GM10266 (cell line): ENCODE results near the gene ACOT11.

Experiments
- DNase-seq: peaks from one replicate; pipeline ENCODE4 v3.0.0; 2012; ENCODE audit errors: extremely low spot score
- CTCF ChIP-seq: IDR thresholded peaks from 2 replicates; pipeline ENCODE4 v1.5.1; 2012; ENCODE audit warnings: mild to moderate bottlenecking, low read depth; ENCODE audit not compliant: control insufficient read depth, insufficient read depth; ENCODE audit errors: missing control alignments

Gene ACOT11

GRCh38 chr1:54658164-54658913 is 110.3 kb downstream of the ACOT11 start:
- TF ChIP-seq CTCF, result no peak
- no peak for DNase-seq
